Trophoblast cell (in vitro differentiated cells and primary cell): Measurements from ENCODE around the gene IVNS1ABP.

Experiments
- DNase-seq, 2 donors: peaks; one replicate each; pipeline ENCODE4 v3.0.0-alpha.2; 2016
- H2AFZ ChIP-seq: 2 replicates; pipeline ENCODE4 v1.6.1; 2013; ENCODE audit warnings: low read length, moderate library complexity, mild to moderate bottlenecking; ENCODE audit not compliant: insufficient read depth, poor library complexity
- H2AK5ac ChIP-seq: 2 replicates; pipeline ENCODE4 v1.6.1; 2013; ENCODE audit warnings: mild to moderate bottlenecking, low read length
- H2BK120ac ChIP-seq: 2 replicates; pipeline ENCODE4 v1.6.1; 2013; ENCODE audit warnings: low read length, mild to moderate bottlenecking, moderate library complexity; ENCODE audit not compliant: insufficient read depth, poor library complexity
- H2BK12ac ChIP-seq: 2 replicates; pipeline ENCODE4 v1.6.1; 2013; ENCODE audit warnings: mild to moderate bottlenecking, low read length, moderate library complexity
- H2BK5ac ChIP-seq: 2 replicates; pipeline ENCODE4 v1.6.1; 2013; ENCODE audit warnings: low read length, low read depth, moderate library complexity, mild to moderate bottlenecking; ENCODE audit not compliant: poor library complexity
- H3K14ac ChIP-seq: 2 replicates; pipeline ENCODE4 v1.6.1; 2013; ENCODE audit warnings: mild to moderate bottlenecking, low read length
- H3K18ac ChIP-seq: 2 replicates; pipeline ENCODE4 v1.6.1; 2013; ENCODE audit warnings: mild to moderate bottlenecking, low read length
- H3K23ac ChIP-seq: 2 replicates; pipeline ENCODE4 v1.6.1; 2013; ENCODE audit warnings: low read length
- H3K27ac ChIP-seq: 2 replicates; pipeline ENCODE4 v1.5.1; 2013; ENCODE audit warnings: low read depth, mild to moderate bottlenecking, inconsistent platforms, low read length, moderate library complexity
- H3K27me3 ChIP-seq: 2 replicates; pipeline ENCODE4 v1.6.1; 2013; ENCODE audit warnings: inconsistent platforms, mild to moderate bottlenecking, low read length, moderate library complexity; ENCODE audit not compliant: insufficient read depth
- H3K36me3 ChIP-seq, 2 experiments: 1 replicate in 1 of 2; 2 replicates in 1 of 2; pipeline ENCODE4 v1.6.1; 2013; ENCODE audit warnings: low read length in 2 of 2, mild to moderate bottlenecking in 2 of 2, moderate library complexity in 1 of 2; ENCODE audit not compliant: insufficient read depth in 2 of 2, control insufficient read depth in 1 of 2
- H3K4ac ChIP-seq: 2 replicates; pipeline ENCODE4 v1.6.1; 2013; ENCODE audit warnings: low read depth, mild to moderate bottlenecking, low read length, moderate library complexity
- H3K4me1 ChIP-seq, 2 experiments: 1 replicate in 1 of 2; 2 replicates in 1 of 2; pipeline ENCODE4 v1.6.1; 2013; ENCODE audit warnings: low read length in 2 of 2, mild to moderate bottlenecking in 2 of 2, moderate library complexity in 1 of 2; ENCODE audit not compliant: insufficient read depth in 2 of 2, control insufficient read depth in 1 of 2
- H3K4me2 ChIP-seq: 2 replicates; pipeline ENCODE4 v1.6.1; 2013; ENCODE audit warnings: inconsistent platforms, mild to moderate bottlenecking, low read length, moderate library complexity
- H3K4me3 ChIP-seq: 2 replicates; pipeline ENCODE4 v1.5.1; 2013; ENCODE audit warnings: mild to moderate bottlenecking, low read depth, low read length, inconsistent platforms
- H3K79me1 ChIP-seq: one replicate; pipeline ENCODE4 v1.6.1; 2013; ENCODE audit warnings: low read length
- H3K79me2 ChIP-seq: 2 replicates; pipeline ENCODE4 v1.6.1; 2013; ENCODE audit warnings: low read length, mild to moderate bottlenecking; ENCODE audit not compliant: control insufficient read depth, insufficient read depth, poor library complexity
- H3K9ac ChIP-seq: 2 replicates; pipeline ENCODE4 v1.6.1; 2013; ENCODE audit warnings: mild to moderate bottlenecking, low read length
- H3K9me3 ChIP-seq: 2 replicates; pipeline ENCODE4 v1.6.1; 2013; ENCODE audit warnings: low read depth, mild to moderate bottlenecking, control low read depth, inconsistent platforms, low read length; ENCODE audit not compliant: insufficient read depth
- H4K12ac ChIP-seq: 2 replicates; pipeline ENCODE4 v1.6.1; 2013; ENCODE audit warnings: low read depth, mild to moderate bottlenecking, low read length, moderate library complexity
- H4K8ac ChIP-seq: 2 replicates; pipeline ENCODE4 v1.6.1; 2013; ENCODE audit warnings: low read depth, mild to moderate bottlenecking, low read length, moderate library complexity
- H4K91ac ChIP-seq: one replicate; pipeline ENCODE4 v1.6.1; 2013; ENCODE audit warnings: low read depth, mild to moderate bottlenecking, low read length, moderate library complexity
- WGBS: extraction: QIAGEN DNeasy Blood & Tissue Kit; methylation state at CpG from one replicate; pipeline ENCODE4 v1.1.7; 2013; ENCODE audit warnings: missing lambda C conversion rate; ENCODE audit not compliant: insufficient read length, insufficient coverage; ENCODE audit errors: extremely low coverage; 5-methylcytosine and 5-hydroxymethylcytosine counted together

The IVNS1ABP gene

GRCh38 chr1:185351734-185352466 is 34.9 kb upstream of the IVNS1ABP start:
- no peak overlapping the region for H3K18ac ChIP-seq
- H3K36me3 ChIP-seq: no peaks in the 10 kb centered on the region
- H3K14ac ChIP-seq: no peak overlapping the region
- H2BK12ac ChIP-seq: no peak overlapping the region
- H3K4me1 ChIP-seq: peaks cover 0 to 2% of the 10 kb centered on the region in 2 experiments
- no peak overlapping the region for H3K9ac ChIP-seq
- no peak overlapping the region for H3K27ac ChIP-seq
- H2BK120ac ChIP-seq: no peak overlapping the region
- H3K9me3 ChIP-seq: no peaks in the 10 kb centered on the region
- H3K79me1 ChIP-seq: no peaks in the 10 kb centered on the region
- H3K4me3 ChIP-seq: no peak overlapping the region
- no CpG with 5 or more reads among the region's 2 CpGs for WGBS
- H3K27me3 ChIP-seq: no peaks in the 10 kb centered on the region
- no peak for DNase-seq
- no peak overlapping the region for H3K4me2 ChIP-seq
- no peak overlapping the region for H4K8ac ChIP-seq
- H2AK5ac ChIP-seq: no peak overlapping the region
- H4K12ac ChIP-seq: no peak overlapping the region
- H3K4ac ChIP-seq: no peak overlapping the region
- H4K91ac ChIP-seq: no peak overlapping the region
- H3K23ac ChIP-seq: no peak overlapping the region
- H3K79me2 ChIP-seq: no peaks in the 10 kb centered on the region
- H2BK5ac ChIP-seq: no peak overlapping the region
- no peak overlapping the region for H2AFZ ChIP-seq

GRCh38 chr1:185350027-185350442 is 33.0 kb upstream of the IVNS1ABP start:
- Histone ChIP-seq H2BK120ac (no peak overlapping the region), H2AFZ (no peak overlapping the region), H3K27me3 (no peaks in the 10 kb centered on the region), H4K91ac (no peak overlapping the region), H2BK5ac (no peak overlapping the region), H3K9ac (no peak overlapping the region), H3K4me1 (peaks cover 0 to 2% of the 10 kb centered on the region in 2 experiments), H2AK5ac (no peak overlapping the region), H3K79me2 (no peaks in the 10 kb centered on the region), H3K4ac (no peak overlapping the region), H3K4me3 (no peak overlapping the region), H3K79me1 (no peaks in the 10 kb centered on the region), H2BK12ac (no peak overlapping the region), H3K18ac (no peak overlapping the region), H3K23ac (no peak overlapping the region), H3K14ac (no peak overlapping the region), H3K27ac (no peak overlapping the region), H3K36me3 (no peaks in the 10 kb centered on the region), H4K8ac (no peak overlapping the region), H4K12ac (no peak overlapping the region), H3K9me3 (no peaks in the 10 kb centered on the region), H3K4me2 (no peak overlapping the region)
- peak in 1 of 2 donors; percentile 64 for DNase-seq
- WGBS: no CpG with 5 or more reads among the region's 2 CpGs

DNA sequence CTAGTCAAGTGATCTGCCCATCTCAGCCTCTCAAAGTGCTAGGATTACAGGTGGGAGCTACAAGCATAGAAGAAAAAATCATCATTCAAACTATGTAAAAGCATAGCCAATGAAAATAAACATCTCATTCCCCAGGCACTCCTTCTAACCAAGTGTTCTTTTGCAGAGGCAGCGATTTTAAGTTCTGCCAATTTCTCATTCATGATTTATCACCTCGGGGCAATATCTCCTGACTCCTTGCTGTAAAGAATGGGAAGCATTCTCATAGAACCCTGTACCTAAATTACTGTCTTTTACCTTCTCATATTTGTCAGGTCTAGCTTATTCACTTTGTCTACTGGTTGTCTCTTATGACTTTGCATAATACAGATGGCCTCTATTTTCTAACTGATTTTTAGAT is 32.5 kb upstream of the IVNS1ABP start:
- Histone ChIP-seq H2AFZ (no peak overlapping the region), H4K8ac (no peak overlapping the region), H3K4ac (no peak overlapping the region), H3K4me1 (peaks cover 0 to 2% of the 10 kb centered on the region in 2 experiments), H3K4me3 (no peak overlapping the region), H3K18ac (no peak overlapping the region), H3K79me1 (no peaks in the 10 kb centered on the region), H3K79me2 (no peaks in the 10 kb centered on the region), H3K4me2 (no peak overlapping the region), H3K27ac (no peak overlapping the region), H3K14ac (no peak overlapping the region), H4K12ac (no peak overlapping the region), H2AK5ac (no peak overlapping the region), H4K91ac (no peak overlapping the region), H3K9ac (no peak overlapping the region), H3K36me3 (no peaks in the 10 kb centered on the region), H2BK5ac (no peak overlapping the region), H3K9me3 (no peaks in the 10 kb centered on the region), H2BK120ac (no peak overlapping the region), H3K27me3 (no peaks in the 10 kb centered on the region), H3K23ac (no peak overlapping the region), H2BK12ac (no peak overlapping the region)
- no CpG with 5 or more reads among the region's 2 CpGs for WGBS
- DNase-seq: peak in 1 of 2 donors; percentile 67

- Histone ChIP-seq H2BK120ac (no peak overlapping the region), H2AFZ (no peak overlapping the region), H4K8ac (no peak overlapping the region), H3K4ac (no peak overlapping the region), H3K27me3 (no peaks in the 10 kb centered on the region), H3K79me1 (peaks cover 1% of the 10 kb centered on the region), H3K4me1 (peaks cover 0 to 2% of the 10 kb centered on the region in 2 experiments), H3K27ac (no peak overlapping the region), H3K4me2 (no peak overlapping the region), H3K14ac (no peak overlapping the region), H3K23ac (no peak overlapping the region), H3K36me3 (no peaks in the 10 kb centered on the region), H3K4me3 (no peak overlapping the region), H2BK5ac (no peak overlapping the region), H4K91ac (no peak overlapping the region), H3K18ac (no peak overlapping the region), H2BK12ac (no peak overlapping the region), H2AK5ac (no peak overlapping the region), H4K12ac (no peak overlapping the region), H3K79me2 (no peaks in the 10 kb centered on the region), H3K9me3 (no peaks in the 10 kb centered on the region), H3K9ac (no peak overlapping the region)
- WGBS: no CpG with 5 or more reads among the region's 1 CpG
- no peak for DNase-seq
These were observed 31.9 kb upstream of the IVNS1ABP start for GRCh38 chr1:185348985-185349384.
